Panc1 (cell line): ENCODE results near the gene ELP5. TPM values are rescaled to one million over a fixed set of nuclear protein-coding genes. Genes with fewer than 3 reads are reported as not detected.

Experiments used
- ATAC-seq: fragments of 200-7000 bp; cut with Tn5 transposase; 2 replicates; pipeline ENCODE4 v1.9.1; 2020; ENCODE audit warnings: mild to moderate bottlenecking, moderate library complexity
- BruUV-seq: library from RNA; stranded (reverse); fragments of 400-500 nt; replicated peaks from 2 replicates; lab custom pipeline; 2021; lab: Mats Ljungman, UMichigan
- CTCF ChIA-PET: fragments of 300-600 bp; sonication (Branson Sonifier 250); formaldehyde crosslinking; loops from one replicate; lab custom pipeline; 2022; ENCODE audit warnings: antibody characterized with exemption; lab: Charles Lee
- POLR2A ChIA-PET: fragments of 300-600 bp; sonication (Branson Sonifier 250); formaldehyde crosslinking; loops from one replicate; lab custom pipeline; 2022; ENCODE audit warnings: antibody characterized with exemption; lab: Charles Lee
- DNase-seq: peaks from one replicate; pipeline ENCODE4 v3.0.0-alpha.2; 2010; ENCODE audit warnings: low read depth, low spot score
- H3K27ac ChIP-seq: 2 replicates; pipeline ENCODE4 v1.5.1; 2011; ENCODE audit warnings: mild to moderate bottlenecking, low read length, inconsistent platforms
- H3K27me3 ChIP-seq: fragments of 200-500 bp; sonication (Bioruptor generic); 2 replicates; pipeline ENCODE4 v1.6.0; 2014; ENCODE audit warnings: low read length, inconsistent platforms; ENCODE audit not compliant: control insufficient read depth, insufficient read depth
- H3K36me3 ChIP-seq: fragments of 200-500 bp; sonication (Bioruptor generic); 2 replicates; pipeline ENCODE4 v1.5.1; 2014; ENCODE audit warnings: inconsistent platforms, mild to moderate bottlenecking, low read length, moderate library complexity; ENCODE audit not compliant: control insufficient read depth, insufficient read depth
- H3K4me1 ChIP-seq: 2 replicates; pipeline ENCODE4 v1.5.1; 2011; ENCODE audit warnings: inconsistent platforms, mild to moderate bottlenecking, low read length, moderate library complexity; ENCODE audit not compliant: control insufficient read depth, insufficient read depth
- H3K4me3 ChIP-seq, 2 experiments: 2 replicates each; pipeline ENCODE4 v1.5.1; 2011 to 2012; ENCODE audit warnings: low read depth in 2 of 2, low read length in 2 of 2, mild to moderate bottlenecking in 2 of 2, inconsistent platforms in 1 of 2, moderate library complexity in 1 of 2
- H3K9me3 ChIP-seq: fragments of 200-500 bp; sonication (Bioruptor generic); 2 replicates; pipeline ENCODE4 v1.5.1; 2014; ENCODE audit warnings: low read depth, mild to moderate bottlenecking, inconsistent platforms, low read length, moderate library complexity; ENCODE audit not compliant: control insufficient read depth, insufficient read depth
- CTCF ChIP-seq: fragments of 450-650 bp; IDR thresholded peaks from 2 replicates; pipeline ENCODE4 v1.5.1; 2017; ENCODE audit warnings: mild to moderate bottlenecking
- POLR2AphosphoS5 ChIP-seq: IDR thresholded peaks from 2 replicates; pipeline ENCODE4 v1.6.1; 2012; ENCODE audit warnings: mild to moderate bottlenecking, low read depth, low read length, moderate library complexity
- REST ChIP-seq, 2 experiments: IDR thresholded peaks; 2 replicates each; pipeline ENCODE4 v1.6.1; 2011 to 2012; ENCODE audit warnings: low read depth in 2 of 2, control low read depth in 1 of 2, low read length in 1 of 2, mild to moderate bottlenecking in 1 of 2, moderate library complexity in 1 of 2; ENCODE audit not compliant: insufficient read depth in 1 of 2
- SIN3A ChIP-seq: IDR thresholded peaks from 2 replicates; pipeline ENCODE4 v1.6.1; 2012; ENCODE audit warnings: low read depth, mild to moderate bottlenecking, low read length, moderate library complexity, borderline replicate concordance; ENCODE audit not compliant: insufficient read depth
- TCF7L2 ChIP-seq: IDR thresholded peaks from 2 replicates; pipeline ENCODE4 v1.6.1; 2011; ENCODE audit warnings: mild to moderate bottlenecking, low read depth, low read length, inconsistent platforms
- in situ Hi-C: cut with HindIII; loops from 2 replicates; pipeline ENCODE4 v1.10.0; 2016; ENCODE audit warnings: low sequenced_read_pairs, low pct_unique_long_range_greater_than_20kb
- intact Hi-C: fragments of 100-400 bp; cut with micrococcal nuclease; formaldehyde crosslinking; loops from one replicate; pipeline ENCODE4 v1.10.0; 2022; ENCODE audit not compliant: unreplicated experiment
- total RNA-seq: library from RNA; stranded (reverse); gene quantifications from one replicate; pipeline ENCODE4 v1.2.1, GENCODE V29; 2021; ENCODE audit not compliant: unreplicated experiment

The ELP5 gene
- total RNA-seq, 1 experiment from 2014 or later: 89.5 TPM

DNA sequence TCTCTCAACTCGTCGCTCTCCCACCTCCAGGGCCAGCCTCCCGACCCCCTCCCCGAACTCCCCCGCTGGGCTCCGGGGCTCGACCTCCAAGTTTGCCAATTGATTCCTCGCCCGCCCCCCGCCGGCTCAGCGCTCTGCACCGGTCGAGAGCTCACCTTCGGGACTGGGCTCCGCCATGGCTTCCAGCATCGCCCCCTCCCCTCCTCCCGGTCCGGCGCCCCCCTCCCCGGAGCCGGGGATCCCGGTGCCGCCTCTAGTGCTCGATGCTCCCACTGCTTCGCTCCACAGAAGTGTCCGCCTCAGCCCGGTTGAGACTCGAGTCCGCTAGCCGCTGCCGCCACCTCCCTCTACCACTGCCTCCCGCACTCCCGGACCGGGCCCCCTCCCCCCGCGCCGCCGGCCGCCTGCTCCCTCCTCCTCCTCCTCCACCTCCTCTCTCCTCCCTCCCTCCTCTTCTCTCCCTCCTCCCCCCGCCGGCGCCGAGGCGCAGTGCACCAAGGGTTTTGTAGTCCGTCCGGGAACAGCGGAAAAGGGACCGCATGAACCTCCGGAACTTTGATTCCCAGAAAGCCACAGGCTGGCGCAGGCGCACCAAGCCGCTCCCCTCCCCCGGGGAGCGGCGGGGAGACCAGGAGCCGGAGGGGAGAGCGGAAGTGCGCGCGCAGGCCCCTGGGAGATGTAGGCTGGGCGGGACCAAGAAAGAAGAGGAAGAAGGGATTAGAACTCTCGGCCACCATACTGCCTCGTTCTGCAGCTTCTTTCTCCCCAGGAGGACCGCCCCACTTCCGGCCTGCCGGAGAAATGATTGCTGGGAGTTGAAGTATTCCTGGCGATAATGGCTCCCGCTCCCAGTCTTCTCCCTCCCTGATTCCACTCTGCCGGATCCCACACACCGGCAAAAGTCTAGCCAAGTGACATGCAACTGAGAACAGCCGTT, 12.7 kb upstream of the ELP5 start, which contains the start of gene PHF23:
Gene PHF23, minus strand, starts transcription at position 367 of the 937 bp plus-strand sequence. Its CDS starts 178 bp downstream, at position 189.
- peak within 1 kb of the TSS; percentile 87 to 92 for H3K4me3 ChIP-seq
- BruUV-seq: no TSS peak
- DNase-seq: peak; percentile 97
- in situ Hi-C loops: no loop called here
- CTCF ChIA-PET: interaction anchor here (0.6 kb wide), 1 partner anchor 94 kb away, joined by 9 read pairs; no protein-coding TSS in a partner anchor
- H3K9me3 ChIP-seq: no peaks in the 10 kb centered on the region
- POLR2A ChIA-PET: interaction anchor here (0.5 to 0.6 kb wide), 2 partner anchors 27 to 167 kb away, joined by 3 to 5 read pairs; no protein-coding TSS in a partner anchor
- H3K27me3 ChIP-seq: no peaks in the 10 kb centered on the region
- TF ChIP-seq POLR2AphosphoS5: peak; percentile 56
- TF ChIP-seq TCF7L2: peak; percentile 77
- no peak for TF ChIP-seq SIN3A
- TF ChIP-seq REST (IDR thresholded peaks at IDR 0.05; ENCODE audit: insufficient read depth in 1 of 2, low read depth in 2 of 2, low read length in 1 of 2): no peak
- TF ChIP-seq CTCF: no peak
- intact Hi-C loops: no loop called here
- H3K36me3 ChIP-seq: peaks cover 10% of the 10 kb centered on the region
- H3K4me1 ChIP-seq: peaks cover 43% of the 10 kb centered on the region
- ATAC-seq: peak; percentile 75
- H3K27ac ChIP-seq: peak within 1 kb of the TSS; percentile 99

DNA sequence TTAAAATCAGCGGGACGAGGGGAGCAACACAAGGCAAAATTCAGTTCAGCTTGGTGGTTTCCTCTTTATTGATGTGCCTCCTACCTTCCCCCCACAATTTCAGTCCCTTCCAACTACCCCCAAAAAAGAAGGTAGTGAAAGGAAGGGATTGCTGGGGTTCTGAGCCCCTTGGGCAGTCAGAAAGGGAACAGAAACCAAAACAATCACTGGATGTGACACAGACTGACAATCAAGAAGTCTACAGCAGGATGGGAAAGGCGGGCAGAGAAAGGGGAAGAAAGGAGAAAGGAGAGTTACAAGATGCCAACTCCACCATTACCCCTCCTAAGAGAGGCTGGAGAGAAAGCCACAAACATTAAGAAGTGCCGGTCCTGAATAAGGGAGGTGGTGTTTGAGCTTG, 11.6 kb upstream of the ELP5 start:
- peaks cover 10% of the 10 kb centered on the region for H3K36me3 ChIP-seq
- no peaks in the 10 kb centered on the region for H3K27me3 ChIP-seq
- ChIA-PET CTCF (no interaction called here), POLR2A (no interaction called here)
- in situ Hi-C loops: no loop called here
- peaks cover 34% of the 10 kb centered on the region for H3K4me1 ChIP-seq
- peak overlapping the region; percentile 99 for H3K27ac ChIP-seq
- intact Hi-C loops: no loop called here
- no peaks in the 10 kb centered on the region for H3K9me3 ChIP-seq
- peak overlapping the region; percentile 87 to 92 for H3K4me3 ChIP-seq
- ATAC-seq: no peak
- no peak for TF ChIP-seq SIN3A
- TF ChIP-seq TCF7L2: no peak
- no peak for TF ChIP-seq REST (IDR thresholded peaks at IDR 0.05; ENCODE audit: insufficient read depth in 1 of 2, low read depth in 2 of 2, low read length in 1 of 2)
- no peak for TF ChIP-seq CTCF
- TF ChIP-seq POLR2AphosphoS5: no peak
- no peak for DNase-seq
- TSS peak; percentile 77 for BruUV-seq
